Progenitor cell of endocrine pancreas (in vitro differentiated cells): ENCODE measurements around the gene CACNG4. TPM values are rescaled to one million over a fixed set of nuclear protein-coding genes. Genes with fewer than 3 reads are reported as not detected.

Source experiments
- DNase-seq: peaks from one replicate; pipeline ENCODE4 v3.0.0; 2021; ENCODE audit warnings: low spot score; ENCODE audit not compliant: unreplicated experiment
- H3K27ac Mint-ChIP-seq: 2 replicates; pipeline ENCODE4 v1.8.0; 2021; ENCODE audit warnings: mild to moderate bottlenecking, moderate library complexity, mixed read lengths
- H3K27me3 Mint-ChIP-seq: 2 replicates; pipeline ENCODE4 v1.8.0; 2021; ENCODE audit warnings: mixed read lengths
- H3K36me3 Mint-ChIP-seq: 2 replicates; pipeline ENCODE4 v1.8.0; 2022; ENCODE audit warnings: mixed read lengths; ENCODE audit not compliant: insufficient read depth
- H3K4me1 Mint-ChIP-seq: 2 replicates; pipeline ENCODE4 v1.8.0; 2021; ENCODE audit warnings: low read depth, mixed read lengths
- H3K4me3 Mint-ChIP-seq: 2 replicates; pipeline ENCODE4 v1.8.0; 2021; ENCODE audit warnings: low read depth, mild to moderate bottlenecking, moderate library complexity, mixed read lengths
- H3K9me3 Mint-ChIP-seq: 2 replicates; pipeline ENCODE4 v1.8.0; 2021; ENCODE audit warnings: low read depth, mixed read lengths
- CTCF ChIP-seq: fragments of 200-600 bp; sonication (generic); IDR thresholded peaks from one replicate; pipeline ENCODE4 v1.5.0; 2021; ENCODE audit warnings: antibody characterized with exemption, mild to moderate bottlenecking; ENCODE audit not compliant: unreplicated experiment
- total RNA-seq: library from RNA; stranded (reverse); gene quantifications from 2 replicates; pipeline ENCODE4 v1.2.1, GENCODE V29; 2021

Gene CACNG4
- total RNA-seq, 1 donor from 2014 or later = 6.5 TPM

DNA sequence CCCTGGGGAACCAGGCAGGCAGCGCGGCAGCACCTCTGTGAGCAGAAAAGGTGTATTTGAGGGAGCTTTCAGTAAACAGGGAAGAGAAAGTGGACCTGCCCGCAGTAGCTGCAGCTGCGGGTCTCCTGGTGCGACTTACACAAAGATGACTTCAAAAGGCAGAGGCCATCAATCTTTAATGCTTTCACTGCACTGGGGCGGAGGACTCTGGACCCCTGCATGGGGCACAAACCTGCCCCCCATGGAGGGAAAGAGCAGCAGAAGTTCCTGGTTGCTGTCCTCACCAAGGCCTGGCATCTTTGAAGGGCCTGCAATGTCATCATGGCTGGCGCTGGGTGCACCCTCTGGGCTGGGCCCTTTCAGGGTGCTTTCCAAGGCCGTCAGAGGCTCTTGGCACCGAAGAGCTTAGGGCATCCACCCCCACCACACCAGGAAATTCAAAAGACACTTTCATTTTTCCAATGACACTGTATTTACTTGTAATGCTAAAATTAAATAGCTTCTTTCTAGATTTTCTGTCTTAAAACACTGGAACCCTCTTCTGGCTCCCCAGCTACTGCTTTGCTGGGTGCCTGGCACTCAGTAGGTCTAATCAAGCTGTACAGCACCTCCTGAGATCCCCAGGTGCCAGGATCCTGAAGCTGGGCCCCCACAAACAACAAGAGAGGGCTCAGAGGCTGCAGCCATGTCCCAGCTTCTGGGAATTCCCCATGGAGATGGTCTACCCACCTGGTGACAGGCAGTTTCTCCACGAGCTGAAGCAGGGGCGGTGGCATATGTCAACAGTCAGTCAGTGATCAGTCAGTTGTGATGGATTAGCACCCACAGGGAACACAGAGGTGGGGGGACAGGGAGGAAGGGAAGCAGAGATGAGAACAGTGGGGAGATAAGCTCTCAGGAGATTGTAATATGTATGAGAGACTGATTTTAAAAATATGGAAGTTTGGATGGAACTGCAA, 77.7 kb downstream of the CACNG4 start:
- no peak for TF ChIP-seq CTCF
- peaks cover 10% of the 10 kb centered on the region for H3K27me3 Mint-ChIP-seq
- no peaks in the 10 kb centered on the region for H3K36me3 Mint-ChIP-seq
- H3K9me3 Mint-ChIP-seq = no peaks in the 10 kb centered on the region
- H3K27ac Mint-ChIP-seq = no peak overlapping the region
- peaks cover 37% of the 10 kb centered on the region for H3K4me1 Mint-ChIP-seq
- DNase-seq = no peak
- H3K4me3 Mint-ChIP-seq = no peak overlapping the region

DNA sequence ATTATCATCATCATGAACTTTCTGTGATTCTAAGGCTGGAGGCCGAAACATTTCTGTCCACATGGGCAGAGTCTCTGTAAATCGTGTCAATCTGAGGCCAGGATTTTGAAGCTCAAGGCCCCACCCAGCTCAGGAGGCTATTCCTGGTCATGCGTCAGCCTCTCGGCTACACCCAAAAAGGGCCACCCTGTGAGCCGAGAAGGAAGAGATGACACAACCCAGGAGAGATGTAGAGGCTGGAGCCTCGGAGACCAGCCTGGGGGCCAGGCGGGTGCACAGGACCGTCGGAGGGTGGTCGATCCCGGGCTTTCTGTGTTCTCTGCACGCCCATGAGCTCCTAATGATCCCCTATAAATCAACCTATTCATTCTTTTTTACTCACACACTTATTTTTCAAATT, 78.8 kb downstream of the CACNG4 start:
- DNase-seq = no peak
- Mint-ChIP-seq H3K27me3 (peaks cover 10% of the 10 kb centered on the region), H3K9me3 (peaks cover 8% of the 10 kb centered on the region), H3K36me3 (peaks cover 2% of the 10 kb centered on the region), H3K4me3 (no peak overlapping the region), H3K27ac (no peak overlapping the region), H3K4me1 (peaks cover 40% of the 10 kb centered on the region)
- no peak for TF ChIP-seq CTCF

DNA sequence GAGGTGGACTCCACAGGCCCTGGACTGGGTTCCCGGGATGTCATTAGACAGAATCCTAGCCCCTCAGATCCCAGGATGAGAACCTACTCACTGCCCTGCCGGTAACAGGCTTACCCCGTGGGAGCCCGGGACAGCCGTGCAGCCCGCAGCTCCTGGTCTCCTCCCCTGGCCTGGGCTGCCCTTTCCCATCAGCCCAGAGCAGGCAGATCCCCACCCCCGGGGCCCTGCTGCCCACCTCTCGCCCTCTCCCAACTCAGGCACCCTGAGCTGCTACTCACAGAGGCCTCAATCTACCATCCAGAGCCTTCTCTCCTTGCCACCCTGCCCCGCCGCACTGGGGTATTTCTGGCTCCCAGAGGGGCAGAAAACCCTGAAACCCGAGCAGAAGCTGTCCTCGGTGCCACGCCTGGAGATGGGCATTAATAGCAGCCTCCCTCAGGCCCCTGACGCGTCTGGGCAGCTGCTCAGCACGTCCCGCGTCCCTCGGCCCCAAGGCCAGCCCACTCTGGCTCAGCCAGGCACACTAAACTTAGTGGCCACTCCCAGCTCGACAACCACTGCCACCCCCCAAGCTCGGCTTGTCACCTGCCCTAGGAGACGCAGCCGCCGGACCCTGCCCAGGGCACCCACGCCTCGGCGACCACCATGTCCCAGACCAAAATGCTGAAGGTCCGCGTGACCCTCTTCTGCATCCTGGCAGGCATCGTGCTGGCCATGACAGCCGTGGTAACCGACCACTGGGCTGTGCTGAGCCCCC, 79.7 kb downstream of the CACNG4 start, which contains the start of gene CACNG1:
CACNG1 (plus strand) TSS at position 539 of the 757 bp plus-strand sequence; CDS start at position 646, 107 bp downstream.
- Mint-ChIP-seq H3K27me3 (peaks cover 10% of the 10 kb centered on the region), H3K36me3 (peaks cover 5% of the 10 kb centered on the region), H3K27ac (no peak within 1 kb of the TSS), H3K4me1 (peaks cover 31% of the 10 kb centered on the region), H3K4me3 (no peak within 1 kb of the TSS), H3K9me3 (peaks cover 17% of the 10 kb centered on the region)
- DNase-seq = no peak
- no peak for TF ChIP-seq CTCF

GRCh38 chr17:67044940-67045339, 80.4 kb downstream of the CACNG4 start:
- H3K27ac Mint-ChIP-seq = no peak overlapping the region
- peaks cover 27% of the 10 kb centered on the region for H3K4me1 Mint-ChIP-seq
- DNase-seq = no peak
- H3K4me3 Mint-ChIP-seq = no peak overlapping the region
- TF ChIP-seq CTCF = no peak
- H3K9me3 Mint-ChIP-seq = peaks cover 17% of the 10 kb centered on the region
- peaks cover 5% of the 10 kb centered on the region for H3K36me3 Mint-ChIP-seq
- peaks cover 10% of the 10 kb centered on the region for H3K27me3 Mint-ChIP-seq

DNA sequence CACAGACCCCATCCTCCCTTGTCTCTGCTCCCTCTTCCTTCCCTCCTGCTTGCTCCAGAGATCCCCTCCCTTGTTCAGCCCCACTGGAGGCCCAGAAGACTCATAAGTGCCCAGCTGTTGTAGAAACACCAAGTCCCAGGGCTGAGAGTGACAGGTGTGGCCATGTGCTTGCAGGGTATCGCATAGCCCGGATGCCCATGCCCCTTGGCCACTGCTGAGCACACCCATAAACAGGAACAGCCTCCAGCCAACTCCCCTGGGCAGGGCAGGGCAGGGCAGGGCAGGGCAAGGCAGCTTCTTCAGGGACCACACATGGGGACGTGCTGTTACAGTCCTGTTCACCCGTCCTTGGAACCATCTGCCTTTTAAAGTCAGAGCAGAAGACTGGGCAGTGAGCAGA, 81.9 kb downstream of the CACNG4 start:
- no peak overlapping the region for H3K4me3 Mint-ChIP-seq
- peaks cover 5% of the 10 kb centered on the region for H3K36me3 Mint-ChIP-seq
- no peak for DNase-seq
- no peak for TF ChIP-seq CTCF
- peaks cover 17% of the 10 kb centered on the region for H3K9me3 Mint-ChIP-seq
- H3K4me1 Mint-ChIP-seq = peaks cover 23% of the 10 kb centered on the region
- H3K27ac Mint-ChIP-seq = no peak overlapping the region
- H3K27me3 Mint-ChIP-seq = peaks cover 2% of the 10 kb centered on the region
